ENCODE results near the gene BMP2K.

- TF ChIP-seq, protein P1, sequence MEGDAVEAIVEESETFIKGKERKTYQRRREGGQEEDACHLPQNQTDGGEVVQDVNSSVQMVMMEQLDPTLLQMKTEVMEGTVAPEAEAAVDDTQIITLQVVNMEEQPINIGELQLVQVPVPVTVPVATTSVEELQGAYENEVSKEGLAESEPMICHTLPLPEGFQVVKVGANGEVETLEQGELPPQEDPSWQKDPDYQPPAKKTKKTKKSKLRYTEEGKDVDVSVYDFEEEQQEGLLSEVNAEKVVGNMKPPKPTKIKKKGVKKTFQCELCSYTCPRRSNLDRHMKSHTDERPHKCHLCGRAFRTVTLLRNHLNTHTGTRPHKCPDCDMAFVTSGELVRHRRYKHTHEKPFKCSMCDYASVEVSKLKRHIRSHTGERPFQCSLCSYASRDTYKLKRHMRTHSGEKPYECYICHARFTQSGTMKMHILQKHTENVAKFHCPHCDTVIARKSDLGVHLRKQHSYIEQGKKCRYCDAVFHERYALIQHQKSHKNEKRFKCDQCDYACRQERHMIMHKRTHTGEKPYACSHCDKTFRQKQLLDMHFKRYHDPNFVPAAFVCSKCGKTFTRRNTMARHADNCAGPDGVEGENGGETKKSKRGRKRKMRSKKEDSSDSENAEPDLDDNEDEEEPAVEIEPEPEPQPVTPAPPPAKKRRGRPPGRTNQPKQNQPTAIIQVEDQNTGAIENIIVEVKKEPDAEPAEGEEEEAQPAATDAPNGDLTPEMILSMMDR (conservative IDR thresholded peaks at IDR 0.05 in 1 of 2, IDR thresholded peaks at IDR 0.05 in 1 of 2; ENCODE audit: extremely low read depth in 1 of 2, insufficient read depth in 1 of 2, low read depth in 1 of 2, low read length in 2 of 2), result no peak
- no peak for TF ChIP-seq EZH2 (IDR thresholded peaks at IDR 0.05; ENCODE audit: borderline replicate concordance, low read length)
Measured at GRCh38 chr4:78806943-78807460, 30.9 kb downstream of the BMP2K start.
